Measurements from ENCODE around the gene BMX. TPM values are rescaled to one million over a fixed set of nuclear protein-coding genes. Genes with fewer than 3 reads are reported as not detected.

Gene BMX
- total and polyA plus RNA-seq, 10 of the 15 experiments (the other 5 are each of a cell fraction or from before 2014, with no cell fraction given) = not detected

- no peak for ATAC-seq
- RAD21 ChIA-PET (ENCODE audit: unreplicated experiment) = interaction anchor here (1.5 kb wide), 1 partner anchor 68 kb away, joined by 5 read pairs; no protein-coding TSS in a partner anchor
- Histone ChIP-seq H2AFZ (ENCODE audit: control insufficient read depth, low read depth, low read length) (no peak overlapping the region), H3K4me3 (no peak overlapping the region), H4K20me1 (ENCODE audit: control insufficient read depth, insufficient read depth) (no peaks in the 10 kb centered on the region), H3K4me1 (ENCODE audit: control insufficient read depth, insufficient read depth, low read length) (no peaks in the 10 kb centered on the region), H3K4me2 (ENCODE audit: control insufficient read depth, insufficient read depth) (no peak overlapping the region), H3K27ac (ENCODE audit: control insufficient read depth, insufficient read depth) (no peak overlapping the region), H3K9me3 (replicated peaks; ENCODE audit: control insufficient read depth, insufficient read depth, low read length) (no peaks in the 10 kb centered on the region), H3K36me3 (ENCODE audit: control insufficient read depth in 2 of 2, insufficient read depth in 2 of 2, low read length in 1 of 2) (no peaks in the 10 kb centered on the region), H3K9ac (ENCODE audit: control insufficient read depth, insufficient read depth, low read length) (no peak overlapping the region), H3K27me3 (replicated peaks in 1 of 2; ENCODE audit: control insufficient read depth in 2 of 2, insufficient read depth in 2 of 2, low read length in 1 of 2) (no peaks in the 10 kb centered on the region), H3K79me2 (ENCODE audit: control insufficient read depth, insufficient read depth, low read length) (no peaks in the 10 kb centered on the region)
- no peak for FAIRE-seq
- intact Hi-C loops (cut with micrococcal nuclease; ENCODE audit: unreplicated experiment) (loop anchor here (5.0 to 10.0 kb wide), 2 partner anchors 178 to 1200 kb away; no protein-coding TSS in a partner anchor), in situ Hi-C loops (cut with MboI) (no loop called here)
- DNase-seq (ENCODE audit: low read depth, low spot score) = no peak
- POLR2A ChIA-PET = no interaction called here
- CTCF ChIA-PET = interaction anchor here (1.3 to 1.6 kb wide), 2 partner anchors 25 to 28 kb away, joined by 4 read pairs; no protein-coding TSS in a partner anchor
- BruUV-seq (replicated peaks) = no TSS peak
- SMC1A ChIA-PET (ENCODE audit: uncharacterized antibody, unreplicated experiment) = interaction anchor here (1.5 kb wide), 1 partner anchor 27 kb away, joined by 3 read pairs; no protein-coding TSS in a partner anchor
- 63% methylated on average over 4 of the region's 4 CpGs for WGBS (ENCODE audit: insufficient coverage, insufficient replicate concordance, low lambda C conversion rate, missing lambda C conversion rate)
- no peak for TF ChIP-seq ELK1 (IDR thresholded peaks at IDR 0.05; ENCODE audit: low read depth, low read length)
- no peak for TF ChIP-seq ATF2 (IDR thresholded peaks at IDR 0.05; ENCODE audit: low read length)
- TF ChIP-seq ZBTB11 (CRISPR knock-in tag; IDR thresholded peaks at IDR 0.05) = no peak
- no peak for TF ChIP-seq REST (IDR thresholded peaks at IDR 0.05; ENCODE audit: low read depth, low read length)
- no peak for TF ChIP-seq BACH1 (IDR thresholded peaks at IDR 0.05; ENCODE audit: borderline replicate concordance)
- TF ChIP-seq IKZF1 (conservative IDR thresholded peaks at IDR 0.05) = no peak
- TF ChIP-seq ZBED1 (IDR thresholded peaks at IDR 0.05; ENCODE audit: borderline replicate concordance) = no peak
- no peak for TF ChIP-seq MTA2 (IDR thresholded peaks at IDR 0.05; ENCODE audit: low read depth)
- no peak for TF ChIP-seq PAX5 (IDR thresholded peaks at IDR 0.05; ENCODE audit: borderline replicate concordance, low read depth, low read length)
- no peak for TF ChIP-seq E2F8 (IDR thresholded peaks at IDR 0.05; ENCODE audit: low read depth, partially characterized antibody)
- TF ChIP-seq SMC3 (IDR thresholded peaks at IDR 0.05; ENCODE audit: borderline replicate concordance, low read length) = no peak
- no peak for TF ChIP-seq RAD21 (IDR thresholded peaks at IDR 0.05; ENCODE audit: insufficient read depth, low read depth, low read length)
Measured at GRCh38 chrX:15496824-15497223, 3.8 kb upstream of the BMX start.
